ENCODE results near the gene RAF1. TPM values are rescaled to one million over a fixed set of nuclear protein-coding genes. Genes with fewer than 3 reads are reported as not detected.
A peak's percentile ranks its signal among the peaks of the same experiment; 100 is the strongest.
"Not testable (repeated sequence)": the region's sequence is repeated elsewhere in the genome, so short reads cannot be mapped to it uniquely, and the experiment has no call there.

RAF1 gene
- total and polyA plus RNA-seq, 2 of the 8 experiments (the other 6 are each of a cell fraction or from before 2014, with no cell fraction given) = 103 to 118 TPM

- TF ChIP-seq HDAC2 (IDR thresholded peaks at IDR 0.05; ENCODE audit: borderline replicate concordance in 1 of 2, low read depth in 2 of 2, low read length in 2 of 2) = no peak
- TF ChIP-seq NANOG (IDR thresholded peaks at IDR 0.05; ENCODE audit: insufficient read depth, low read depth, low read length, poor library complexity, severe bottlenecking) = no peak
- no peak for TF ChIP-seq KDM5A (IDR thresholded peaks at IDR 0.05; ENCODE audit: low read length)
These were observed 11.3 kb upstream of the RAF1 start (continued) for GRCh38 chr3:12675115-12675810.

GRCh38 chr3:12673956-12674736 is 10.2 kb upstream of the RAF1 start:
- H3K23me2 ChIP-seq (ENCODE audit: low read depth, low read length); H3K27ac ChIP-seq (ENCODE audit: low read depth, low read length); H3K27me3 ChIP-seq (replicated peaks in 1 of 4; ENCODE audit: control insufficient read depth in 3 of 4, extremely low read depth in 1 of 4, insufficient read depth in 3 of 4, low read length in 3 of 4); H4K5ac ChIP-seq (ENCODE audit: insufficient read length, low read depth, low read length); H4K8ac ChIP-seq (ENCODE audit: extremely low read depth, insufficient read depth, low read length); H3K56ac ChIP-seq (replicated peaks; ENCODE audit: insufficient read length, low read depth, low read length); H3K79me2 ChIP-seq (ENCODE audit: control insufficient read depth in 1 of 2, insufficient read depth in 2 of 2, low read length in 2 of 2); H3K9me3 ChIP-seq (ENCODE audit: insufficient read depth in 2 of 2, low read depth in 1 of 2, low read length in 1 of 2); H2AK5ac ChIP-seq (ENCODE audit: low read depth, low read length); H4K20me1 ChIP-seq (replicated peaks in 1 of 2; ENCODE audit: control insufficient read depth in 1 of 2, insufficient read depth in 2 of 2, low read length in 2 of 2); H3K79me1 ChIP-seq (ENCODE audit: low read depth, low read length); H3K23ac ChIP-seq (ENCODE audit: insufficient read length); H2BK15ac ChIP-seq (ENCODE audit: low read length); H3K36me3 ChIP-seq (ENCODE audit: control insufficient read depth in 2 of 4, insufficient read depth in 4 of 4, low read length in 3 of 4); FAIRE-seq; H3K4me3 ChIP-seq (ENCODE audit: extremely low read depth in 1 of 4, insufficient read depth in 2 of 4, low read depth in 3 of 4, low read length in 4 of 4); DNase-seq (ENCODE audit: low read depth in 1 of 2, low spot score in 2 of 2); H3K9ac ChIP-seq (replicated peaks in 1 of 4; ENCODE audit: extremely low read depth in 1 of 4, low read depth in 3 of 4, low read length in 3 of 4); H3K14ac ChIP-seq (ENCODE audit: insufficient read length): not testable (repeated sequence)
- H2BK120ac ChIP-seq (replicated peaks; ENCODE audit: low read depth, low read length) = peak overlapping the region; percentile 17
- WGBS, 2 experiments (ENCODE audit: extremely low coverage in 1 of 2, insufficient coverage in 1 of 2, insufficient read length in 1 of 2, insufficient replicate concordance in 2 of 2, low coverage in 1 of 2, low lambda C conversion rate in 2 of 2, missing lambda C conversion rate in 1 of 2) = 75% methylated on average over 8 of the region's 10 CpGs; no CpG with 5 or more reads in 1 of the 2 experiments
- peaks cover 8 to 13% (median 12%) of the 10 kb centered on the region in 4 experiments for H3K4me1 ChIP-seq (replicated peaks in 1 of 4; ENCODE audit: control insufficient read depth in 3 of 4, insufficient read depth in 4 of 4, low read length in 3 of 4)
- 0 out of 2 replicates have a peak overlapping the region, but pooled peaks have one; percentile 79 for H2AFZ ChIP-seq (ENCODE audit: low read length)
- 0 out of 4 replicates have a peak overlapping the region, but pooled peaks of 1 of the 2 experiments have one; percentile 11 for H3K4me2 ChIP-seq (ENCODE audit: insufficient read depth in 1 of 2, low read depth in 2 of 2, low read length in 2 of 2)
- H4K91ac ChIP-seq (replicated peaks; ENCODE audit: insufficient read length, low read length) = peak overlapping the region; percentile 99
- H2BK5ac ChIP-seq (ENCODE audit: low read depth, low read length) = peak overlapping the region; percentile 88; the same call in 1 of the 2 replicates
- H2BK12ac ChIP-seq (ENCODE audit: low read depth, low read length) = peak overlapping the region; percentile 96
- ChIA-PET POLR2A (ENCODE audit: partially characterized antibody) (interaction anchor here (0.6 to 1.6 kb wide), 4 partner anchors 10 to 239 kb away, joined by 3 to 7 read pairs (median 4); partner anchors contain the start of gene RAF1), CTCF (ENCODE audit: partially characterized antibody) (interaction anchor here (0.6 to 1.2 kb wide), 3 partner anchors 9 to 52 kb away, joined by 3 read pairs; no protein-coding TSS in a partner anchor)
- peak overlapping the region; percentile 5; the same call in 1 of the 2 replicates for H3K18ac ChIP-seq (ENCODE audit: extremely low read depth, low read length)
- H3K4ac ChIP-seq (replicated peaks; ENCODE audit: insufficient read length, low read depth, low read length) = peak overlapping the region; percentile 3
- H2BK20ac ChIP-seq (ENCODE audit: low read length) = peak overlapping the region; percentile 88
